ENCODE results near the gene NEMP1. TPM values are rescaled to one million over a fixed set of nuclear protein-coding genes. Genes with fewer than 3 reads are reported as not detected.

The NEMP1 gene
- total RNA-seq, 1 experiment from 2014 or later, result 63.2 TPM

DNA sequence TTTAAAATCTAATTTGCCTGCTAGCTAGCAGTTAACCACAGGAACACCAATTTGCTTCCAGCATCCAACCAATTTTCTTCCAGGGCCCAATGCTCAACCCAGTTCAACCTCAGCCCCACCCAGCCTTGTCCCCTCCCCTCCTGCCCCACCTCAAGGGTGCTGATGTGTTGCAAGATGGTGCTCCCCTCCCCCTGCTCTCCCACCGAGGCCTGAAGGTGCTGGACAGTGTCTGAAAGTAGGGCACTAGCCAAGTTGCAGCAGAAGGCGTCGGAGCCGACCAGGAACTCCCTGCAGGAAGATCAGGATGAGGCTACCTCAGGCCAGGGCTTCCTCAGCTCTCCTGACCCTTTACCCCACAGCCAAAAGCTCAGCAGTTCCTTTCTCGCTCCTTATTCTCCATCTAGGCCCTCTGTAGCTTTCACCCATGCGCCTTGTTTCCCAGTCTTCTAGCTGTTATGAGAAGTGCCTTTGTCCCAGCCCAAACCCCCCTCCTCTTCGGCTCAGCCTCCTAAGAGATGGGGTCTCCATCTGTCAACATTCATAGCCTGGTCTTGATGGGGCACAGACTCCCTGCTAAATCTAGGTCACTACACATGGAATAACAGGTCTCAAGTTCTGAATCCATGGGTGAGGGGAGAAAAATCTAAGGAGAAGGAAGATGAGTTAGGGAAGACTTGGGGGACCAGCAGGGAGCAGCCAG is 29.0 kb upstream of the NEMP1 start:
- CTCF ChIA-PET, result interaction anchor here (0.6 kb wide), 1 partner anchor 13 kb away, joined by 7 read pairs; no protein-coding TSS in a partner anchor
- Mint-ChIP-seq H3K4me3 (ENCODE audit: low read depth, unreplicated experiment) (no peak overlapping the region), H3K27me3 (ENCODE audit: unreplicated experiment) (no peaks in the 10 kb centered on the region), H3K27ac (ENCODE audit: unreplicated experiment) (no peak overlapping the region), H3K9me3 (ENCODE audit: low read depth, unreplicated experiment) (no peaks in the 10 kb centered on the region), H3K36me3 (ENCODE audit: insufficient read depth, unreplicated experiment) (peaks cover 75% of the 10 kb centered on the region), H3K4me1 (ENCODE audit: low read depth, unreplicated experiment) (peaks cover 31% of the 10 kb centered on the region)
- no peak for TF ChIP-seq CTCF (IDR thresholded peaks at IDR 0.05; ENCODE audit: unreplicated experiment)
- no TSS peak for BruUV-seq (replicated peaks)
- no peak for DNase-seq
- intact Hi-C loops (cut with micrococcal nuclease; ENCODE audit: unreplicated experiment), result no loop called here

GRCh38 chr12:57106021-57106708 is 27.6 kb upstream of the NEMP1 start:
- peaks cover 78% of the 10 kb centered on the region for H3K36me3 Mint-ChIP-seq (ENCODE audit: insufficient read depth, unreplicated experiment)
- CTCF ChIA-PET, result interaction anchor here (0.5 to 1.5 kb wide), 3 partner anchors 20 to 91 kb away, joined by 3 read pairs; partner anchors contain the start of gene LRP1
- intact Hi-C loops (cut with micrococcal nuclease; ENCODE audit: unreplicated experiment), result no loop called here
- H3K27me3 Mint-ChIP-seq (ENCODE audit: unreplicated experiment), result no peaks in the 10 kb centered on the region
- H3K9me3 Mint-ChIP-seq (ENCODE audit: low read depth, unreplicated experiment), result no peaks in the 10 kb centered on the region
- BruUV-seq (replicated peaks), result no TSS peak
- no peak overlapping the region for H3K4me3 Mint-ChIP-seq (ENCODE audit: low read depth, unreplicated experiment)
- no peak for TF ChIP-seq CTCF (IDR thresholded peaks at IDR 0.05; ENCODE audit: unreplicated experiment)
- no peak for DNase-seq
- no peak overlapping the region for H3K27ac Mint-ChIP-seq (ENCODE audit: unreplicated experiment)
- peaks cover 30% of the 10 kb centered on the region for H3K4me1 Mint-ChIP-seq (ENCODE audit: low read depth, unreplicated experiment)

DNA sequence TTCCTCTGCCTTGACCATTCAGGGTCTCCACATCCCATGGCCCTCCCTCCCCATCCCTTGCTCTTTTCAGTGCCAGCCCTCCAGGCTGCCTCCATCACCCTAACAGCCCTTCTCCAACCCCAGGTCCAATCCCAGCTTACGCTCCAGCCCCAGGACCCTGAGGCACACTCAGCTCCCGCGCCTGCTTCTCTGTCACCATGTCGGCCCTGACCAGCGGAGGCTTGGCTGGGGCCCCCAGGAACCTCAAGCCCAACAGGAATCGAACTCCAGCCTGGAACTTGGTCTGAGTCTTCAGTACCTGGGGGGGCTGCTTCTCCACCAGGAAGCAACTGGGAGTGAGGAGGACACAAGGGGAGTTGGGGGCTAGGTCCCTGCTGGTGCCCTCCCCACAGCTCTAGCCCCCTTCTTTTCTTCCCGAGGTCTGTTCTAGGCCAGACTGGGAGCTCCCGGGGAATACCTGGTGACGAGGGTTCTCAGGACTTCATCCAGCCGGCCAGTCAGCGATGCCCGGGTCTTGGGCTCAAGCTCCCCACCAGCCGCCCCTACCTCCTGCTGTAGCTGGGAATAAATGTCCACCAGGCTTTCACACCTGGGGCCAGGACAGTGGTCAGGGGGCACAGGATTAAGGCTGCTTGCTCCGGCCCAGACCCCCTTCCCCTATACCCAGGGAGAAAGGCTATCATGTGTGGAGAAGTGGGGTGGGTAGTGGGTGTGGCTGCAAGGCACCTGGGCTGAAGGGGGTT is 26.6 kb upstream of the NEMP1 start:
- no TSS peak for BruUV-seq (replicated peaks)

More for the DNA sequence above, 26.6 kb upstream of the NEMP1 start:
- no peaks in the 10 kb centered on the region for H3K9me3 Mint-ChIP-seq (ENCODE audit: low read depth, unreplicated experiment)
- TF ChIP-seq CTCF (IDR thresholded peaks at IDR 0.05; ENCODE audit: unreplicated experiment), result no peak
- CTCF ChIA-PET, result interaction anchor here (0.6 kb wide), 1 partner anchor 23 kb away, joined by 3 read pairs; the partner anchor contains the start of gene LRP1
- H3K27me3 Mint-ChIP-seq (ENCODE audit: unreplicated experiment), result no peaks in the 10 kb centered on the region
- intact Hi-C loops (cut with micrococcal nuclease; ENCODE audit: unreplicated experiment), result no loop called here
- no peak for DNase-seq
- peaks cover 37% of the 10 kb centered on the region for H3K4me1 Mint-ChIP-seq (ENCODE audit: low read depth, unreplicated experiment)
- no peak overlapping the region for H3K27ac Mint-ChIP-seq (ENCODE audit: unreplicated experiment)
- no peak overlapping the region for H3K4me3 Mint-ChIP-seq (ENCODE audit: low read depth, unreplicated experiment)
- H3K36me3 Mint-ChIP-seq (ENCODE audit: insufficient read depth, unreplicated experiment), result peaks cover 75% of the 10 kb centered on the region
